Activated CD4-positive, alpha-beta T cell treated with anti-CD3 and anti-CD28 coated beads, Interleukin-10, Interleukin-2, amounts not matched to agents 100 ng/mL and 50 ng/mL, durations not matched to agents 16 hours and 8 hours (primary cell): ENCODE data around the gene RNF181.
A peak's percentile ranks its signal among the peaks of the same experiment; 100 is the strongest.
"Not testable (repeated sequence)": the region's sequence is repeated elsewhere in the genome, so short reads cannot be mapped to it uniquely, and the experiment has no call there.

Source experiments
- DNase-seq: peaks from one replicate; pipeline ENCODE4 v3.0.0-alpha.2; 2020

Gene RNF181

GRCh38 chr2:85577386-85578242 is 17.9 kb upstream of the RNF181 start, which contains the start of gene VAMP8:
Gene VAMP8 (plus strand): TSS chr2:85577586. CDS start chr2:85577647, 61 bp downstream.
- peak; percentile 66 for DNase-seq

GRCh38 chr2:85578243-85579180 is 17.0 kb upstream of the RNF181 start:
- peak; percentile 38 for DNase-seq

DNA sequence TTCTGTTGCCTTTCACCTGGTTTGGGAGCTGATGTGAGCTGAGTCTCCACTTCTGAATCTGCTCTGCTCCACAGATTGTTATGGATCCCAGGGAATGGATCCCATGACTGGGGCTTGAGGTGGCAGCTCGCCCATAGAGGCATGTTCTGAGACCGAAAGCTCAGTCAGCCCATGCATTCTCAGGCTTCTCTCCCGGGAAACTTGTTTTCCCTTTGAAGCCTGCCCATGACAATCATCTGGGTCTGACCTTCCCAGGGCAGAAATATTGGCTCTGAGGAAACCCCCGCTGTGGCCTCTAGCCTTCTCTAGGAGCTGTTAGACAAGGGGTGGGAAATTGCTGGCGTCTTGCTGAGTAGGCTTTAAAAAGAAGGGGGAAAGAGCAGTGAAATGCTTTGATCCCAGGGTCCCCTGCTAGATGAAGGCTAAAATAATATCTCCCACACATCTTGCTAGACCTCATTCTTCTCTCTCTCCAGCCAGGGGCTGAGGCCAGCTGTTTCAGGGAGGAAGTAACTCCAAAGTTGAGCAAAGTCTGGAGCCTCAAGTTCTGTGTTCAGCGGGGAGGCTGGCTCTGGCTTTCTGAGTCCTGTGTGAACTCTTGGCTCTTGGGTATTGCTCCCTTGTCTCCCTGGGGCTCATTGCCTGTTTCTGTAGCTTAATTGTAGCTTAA is 16.1 kb upstream of the RNF181 start:
- DNase-seq: no peak

DNA sequence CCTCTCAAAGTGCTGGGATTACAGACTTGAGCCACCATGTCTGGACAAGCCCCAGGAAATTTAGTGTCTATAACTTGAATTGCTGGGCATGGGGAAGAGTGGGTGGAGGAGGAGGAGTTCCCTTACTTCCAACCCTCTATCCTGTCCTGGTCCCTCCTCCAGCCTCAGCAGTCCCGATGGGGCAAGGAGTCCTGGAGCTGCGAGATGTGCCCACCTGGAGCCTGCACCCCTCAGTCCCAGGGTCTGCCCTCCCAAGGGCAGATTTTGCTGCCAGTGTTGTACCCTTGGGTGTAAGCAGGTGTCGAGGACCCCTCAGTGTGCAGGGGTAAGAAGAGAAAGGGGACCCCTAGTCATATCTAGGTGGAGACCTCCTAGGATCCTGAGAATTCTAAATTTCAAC is 15.3 kb upstream of the RNF181 start:
- no peak for DNase-seq

- DNase-seq: no peak
Measured at GRCh38 chr2:85582492-85582891, 13.1 kb upstream of the RNF181 start.

DNA sequence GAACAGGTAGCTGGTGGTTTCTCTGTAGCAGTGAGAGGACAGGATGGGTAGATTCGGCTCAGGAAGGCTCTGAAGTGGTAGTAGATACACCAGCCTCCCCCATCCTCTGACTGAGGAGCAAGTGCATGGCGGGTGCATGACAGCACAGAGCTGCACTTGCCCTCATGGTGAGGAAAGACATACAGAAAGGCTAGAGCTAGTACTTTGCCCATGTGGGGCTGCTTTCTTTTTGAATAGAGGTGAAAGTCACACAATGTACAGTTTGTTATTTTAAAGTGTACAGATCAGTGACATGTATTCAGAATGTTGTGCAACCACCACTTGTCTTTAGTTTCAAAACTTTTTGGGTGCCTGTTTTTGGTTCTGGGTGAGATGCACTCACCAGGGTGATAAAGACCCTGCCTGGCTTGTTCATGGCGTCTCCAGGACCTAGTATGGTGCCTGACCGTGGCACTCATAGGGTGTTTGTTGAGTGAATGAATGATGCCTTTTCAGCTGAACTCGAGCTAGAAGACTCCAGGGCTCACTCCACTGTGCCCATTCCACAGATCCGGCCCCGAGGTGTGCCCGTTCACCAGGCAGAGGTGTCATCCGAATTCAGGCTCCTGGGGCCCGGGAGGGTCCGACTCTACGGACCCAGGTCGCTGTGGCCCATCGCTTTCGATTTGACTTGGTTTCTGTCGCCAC is 11.7 kb upstream of the RNF181 start:
- DNase-seq: peak; percentile 57

- DNase-seq: no peak
Measured at GRCh38 chr2:85584354-85584856, 11.1 kb upstream of the RNF181 start, which contains the start of gene VAMP5. Gene VAMP5 (plus strand): TSS chr2:85584431. CDS start chr2:85584491, 60 bp downstream.

GRCh38 chr2:85584857-85585780 is 10.4 kb upstream of the RNF181 start:
- peak; percentile 56 for DNase-seq

- DNase-seq: peak; percentile 22
Measured at GRCh38 chr2:85585781-85586105, 9.8 kb upstream of the RNF181 start.

DNA sequence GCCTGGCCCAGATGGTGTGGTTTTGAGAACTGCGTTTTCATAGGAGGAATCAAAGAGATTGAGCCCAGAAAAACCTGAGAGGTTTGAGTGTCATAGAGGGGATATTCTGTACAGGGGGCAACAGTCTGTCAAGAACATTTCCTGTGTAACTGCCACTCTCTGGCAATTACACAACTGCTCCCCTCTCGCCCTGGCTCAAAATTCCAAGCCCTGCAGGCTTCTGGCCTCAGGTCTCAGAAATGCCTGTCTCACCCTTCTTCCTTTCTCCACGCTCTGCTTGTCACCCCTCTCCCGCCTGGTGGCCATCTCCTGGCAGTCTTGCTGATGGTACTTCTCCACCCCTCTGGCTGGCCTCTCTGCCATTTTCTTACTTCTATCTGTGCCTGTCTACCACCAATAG is 7.3 kb upstream of the RNF181 start:
- no peak for DNase-seq

DNA sequence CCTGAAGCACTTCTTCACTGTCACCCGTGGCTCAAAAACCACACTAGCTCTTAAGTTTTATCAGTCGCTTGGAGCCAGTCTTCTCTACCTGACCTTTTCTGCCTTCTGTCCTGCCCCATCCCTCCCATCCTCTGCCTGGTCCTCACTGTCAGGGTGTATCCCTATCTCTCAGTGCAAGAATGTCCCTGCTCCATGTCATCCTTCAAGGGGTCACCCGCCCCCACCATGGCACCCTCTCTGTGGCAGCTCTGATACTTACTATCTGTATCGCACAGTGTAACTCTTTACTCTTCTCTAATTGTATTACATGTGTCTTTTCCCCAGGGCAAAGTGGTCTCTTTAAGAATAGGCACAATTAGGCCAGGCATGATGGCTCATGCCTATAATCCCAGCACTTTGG is 6.9 kb upstream of the RNF181 start:
- DNase-seq: no peak

GRCh38 chr2:85589181-85589580 is 6.4 kb upstream of the RNF181 start:
- no peak for DNase-seq

GRCh38 chr2:85589982-85590791 is 5.4 kb upstream of the RNF181 start:
- DNase-seq: no peak

DNA sequence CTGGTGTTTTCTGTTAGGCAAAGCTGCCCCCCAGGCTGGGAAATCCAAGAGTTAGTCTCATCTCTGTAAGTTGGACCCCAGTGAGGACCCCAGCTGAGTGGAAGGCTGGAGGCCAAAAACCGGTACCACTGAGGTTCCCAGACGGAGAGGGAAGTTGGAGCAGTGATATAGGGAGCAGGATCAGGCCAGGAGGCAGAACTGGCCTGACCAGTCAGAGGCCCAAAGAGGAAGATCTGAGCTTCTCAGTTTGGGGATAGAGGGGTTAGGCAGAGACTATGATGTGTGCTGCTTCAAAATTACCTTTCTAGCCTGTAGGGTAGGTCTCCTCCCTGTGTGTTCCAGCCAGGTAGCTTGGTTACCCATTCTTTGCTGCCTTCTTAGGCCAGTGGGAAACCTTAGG is 4.6 kb upstream of the RNF181 start:
- no peak for DNase-seq

GRCh38 chr2:85591563-85591962 is 4.0 kb upstream of the RNF181 start:
- DNase-seq: no peak

- not testable (repeated sequence) for DNase-seq
Measured at GRCh38 chr2:85592299-85592698, 3.2 kb upstream of the RNF181 start.

DNA sequence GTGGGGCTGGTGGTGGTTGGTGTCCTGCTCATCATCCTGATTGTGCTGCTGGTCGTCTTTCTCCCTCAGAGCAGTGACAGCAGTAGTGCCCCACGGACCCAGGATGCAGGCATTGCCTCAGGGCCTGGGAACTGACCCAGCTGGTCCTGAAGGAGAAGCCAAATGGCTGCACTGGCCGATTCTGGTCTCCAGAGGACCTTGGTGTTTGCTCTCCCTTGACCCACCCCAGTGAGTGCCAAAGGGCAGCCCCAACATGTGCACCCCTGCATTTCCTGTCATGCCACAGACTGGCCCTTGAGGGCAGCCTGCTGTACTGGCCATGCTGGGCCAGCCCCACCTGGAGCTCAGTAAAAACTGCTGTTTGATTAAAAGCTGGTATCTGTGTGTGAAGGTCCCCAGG is 2.5 kb upstream of the RNF181 start:
- DNase-seq: no peak

GRCh38 chr2:85594715-85595300 is 737 bp upstream of the RNF181 start:
- DNase-seq: no peak

DNA sequence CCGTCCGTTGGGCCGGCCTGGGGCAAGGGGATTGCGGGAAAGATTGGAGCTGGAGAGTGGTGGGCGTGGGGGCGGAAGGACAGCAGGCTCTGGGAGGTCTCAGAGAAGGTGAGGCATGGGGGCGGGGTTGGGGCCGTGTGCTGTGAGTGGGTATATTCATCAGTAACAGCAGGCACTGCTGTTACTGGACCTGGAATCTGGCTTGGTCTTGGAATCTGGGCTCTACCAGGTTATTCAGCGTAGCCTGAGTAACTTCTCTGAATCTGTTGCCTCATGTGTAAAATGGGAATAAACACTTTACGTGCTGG is 435 bp downstream of the RNF181 start:
- DNase-seq: no peak
